Smooth muscle cell of bladder (primary cell): Measurements from ENCODE around the gene LRRC25. TPM values are rescaled to one million over a fixed set of nuclear protein-coding genes. Genes with fewer than 3 reads are reported as not detected.

Source experiments
- total RNA-seq: library from RNA; depleted of rRNA; stranded (reverse); fragments of >200 nt; gene quantifications from 2 replicates; pipeline ENCODE4 v1.2.3, GENCODE V29; 2014

The LRRC25 gene
- total RNA-seq = 0.14 and 0.28 TPM in 2 replicates

DNA sequence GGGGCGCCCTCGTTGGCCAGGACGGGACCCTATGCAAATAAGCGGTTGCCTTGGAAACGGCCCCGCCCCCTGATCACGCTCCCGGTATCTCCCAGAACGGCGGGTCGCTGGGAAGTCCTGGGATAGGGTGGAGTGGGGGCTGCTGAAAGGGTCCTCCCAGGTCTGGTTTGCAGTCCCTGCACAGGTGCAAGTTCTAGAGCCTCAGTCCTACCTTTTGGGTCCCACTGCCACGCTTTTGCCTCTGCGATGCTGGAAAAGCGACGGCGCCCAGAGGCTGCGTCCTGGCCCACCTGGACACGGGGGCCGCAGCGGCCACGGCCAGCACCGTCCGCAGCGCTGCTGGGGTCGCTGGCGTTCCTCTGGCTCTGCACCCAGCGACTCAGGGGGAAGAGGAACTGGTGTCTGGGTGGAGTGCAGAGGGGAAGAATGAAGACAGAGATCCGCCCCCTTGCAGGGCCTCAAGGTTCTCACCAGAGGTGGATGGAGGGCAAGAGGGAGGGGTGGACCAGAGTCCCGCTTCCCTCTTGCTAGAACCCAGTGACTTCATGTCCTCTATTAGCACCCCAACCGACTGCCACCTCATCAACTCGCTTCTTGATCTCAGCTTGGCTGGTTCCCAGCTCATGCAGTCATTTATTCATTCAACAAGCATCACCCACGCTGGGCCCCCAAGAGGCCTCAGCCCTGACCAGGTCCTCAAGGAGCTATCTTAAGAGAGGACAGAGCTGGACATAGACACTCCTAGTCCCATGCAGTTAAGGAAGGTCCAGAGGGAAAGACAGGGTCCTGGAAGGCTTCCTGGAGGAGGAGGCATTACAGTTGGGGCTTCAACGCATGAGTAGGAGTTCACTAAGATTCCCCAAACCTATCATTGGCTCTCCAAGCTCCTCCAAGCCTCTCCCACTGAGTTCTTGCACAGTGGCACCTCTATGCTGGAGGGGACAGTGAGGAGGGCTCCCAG, at the start of gene LRRC25:
TSS of gene LRRC25 (minus strand) at position 381 of the 961 bp plus-strand sequence. CDS start 659 bp downstream, outside the sequence.

DNA sequence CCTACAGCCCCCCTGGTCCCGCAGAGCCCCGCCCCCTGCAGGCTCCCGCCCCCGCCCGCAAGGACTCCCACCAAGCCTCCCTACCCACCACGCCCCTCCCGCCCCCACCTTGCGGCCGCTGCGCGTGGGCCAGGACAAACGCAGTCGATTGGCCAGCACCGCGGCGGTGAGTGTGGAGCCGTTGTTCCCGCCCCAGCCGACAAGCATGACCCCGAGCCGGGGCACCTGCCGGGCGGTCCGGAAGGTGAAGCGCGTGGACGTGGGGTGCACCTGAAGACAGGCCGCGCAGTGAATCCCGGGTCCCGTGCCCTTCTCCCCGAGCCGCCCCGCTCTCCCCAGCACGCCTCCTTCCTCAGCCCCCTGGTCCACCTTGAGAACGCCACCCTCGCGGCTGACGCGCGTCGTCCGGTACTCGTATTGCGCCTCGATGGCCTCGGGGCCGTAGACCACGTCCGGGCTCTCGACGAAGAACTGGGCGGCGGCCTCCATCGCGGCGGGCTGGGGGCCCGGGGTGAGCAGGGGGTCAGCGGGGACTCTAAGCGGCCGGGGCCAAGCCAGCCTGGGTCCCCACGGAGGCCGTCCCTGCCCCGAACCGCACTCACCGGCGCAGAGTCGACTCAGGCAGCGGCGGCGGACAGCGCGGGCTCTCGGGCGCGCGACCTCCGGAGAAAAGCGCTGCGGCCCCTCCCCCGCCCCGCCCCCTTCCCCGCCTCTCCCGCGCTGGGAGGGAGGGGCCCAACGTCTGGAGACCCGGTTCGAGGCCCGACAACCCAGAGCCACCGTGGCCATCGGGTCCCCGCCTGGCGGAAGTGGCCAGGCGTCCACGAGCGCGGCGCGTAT, 40.3 kb upstream of the LRRC25 start, which contains the start of gene ISYNA1:
TSS of gene ISYNA1 (minus strand) at position 643 of the 840 bp plus-strand sequence. CDS start at position 489, 154 bp downstream.

DNA sequence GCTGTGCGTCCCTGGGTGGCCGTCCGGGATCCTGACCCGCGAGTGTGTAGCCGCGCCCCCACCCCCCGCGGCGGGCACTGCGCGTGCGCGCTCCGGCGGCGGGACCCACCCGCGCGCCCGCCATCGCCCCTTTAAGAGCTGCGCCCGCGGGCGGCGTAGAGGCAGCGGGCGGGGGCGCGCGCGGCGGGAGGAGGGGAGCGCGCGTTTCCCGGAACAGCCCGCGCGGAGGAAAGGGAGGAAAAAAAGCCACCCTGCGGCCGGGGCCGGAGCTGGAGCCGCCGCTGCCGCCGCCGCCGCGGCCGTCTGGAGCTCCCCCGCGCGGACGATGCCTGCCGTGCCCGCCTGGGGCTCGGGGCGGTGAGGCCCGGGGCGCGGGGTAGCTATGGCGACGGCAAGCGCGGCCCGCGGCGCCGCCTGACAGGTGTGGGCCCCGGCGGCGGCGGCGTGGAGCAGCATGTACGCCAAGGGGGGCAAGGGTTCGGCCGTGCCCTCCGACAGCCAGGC, 21.8 kb upstream of the LRRC25 start, which contains the start of gene SSBP4:
TSS of gene SSBP4 (plus strand) at position 204 of the 504 bp plus-strand sequence. CDS start at position 455, 251 bp downstream.

DNA sequence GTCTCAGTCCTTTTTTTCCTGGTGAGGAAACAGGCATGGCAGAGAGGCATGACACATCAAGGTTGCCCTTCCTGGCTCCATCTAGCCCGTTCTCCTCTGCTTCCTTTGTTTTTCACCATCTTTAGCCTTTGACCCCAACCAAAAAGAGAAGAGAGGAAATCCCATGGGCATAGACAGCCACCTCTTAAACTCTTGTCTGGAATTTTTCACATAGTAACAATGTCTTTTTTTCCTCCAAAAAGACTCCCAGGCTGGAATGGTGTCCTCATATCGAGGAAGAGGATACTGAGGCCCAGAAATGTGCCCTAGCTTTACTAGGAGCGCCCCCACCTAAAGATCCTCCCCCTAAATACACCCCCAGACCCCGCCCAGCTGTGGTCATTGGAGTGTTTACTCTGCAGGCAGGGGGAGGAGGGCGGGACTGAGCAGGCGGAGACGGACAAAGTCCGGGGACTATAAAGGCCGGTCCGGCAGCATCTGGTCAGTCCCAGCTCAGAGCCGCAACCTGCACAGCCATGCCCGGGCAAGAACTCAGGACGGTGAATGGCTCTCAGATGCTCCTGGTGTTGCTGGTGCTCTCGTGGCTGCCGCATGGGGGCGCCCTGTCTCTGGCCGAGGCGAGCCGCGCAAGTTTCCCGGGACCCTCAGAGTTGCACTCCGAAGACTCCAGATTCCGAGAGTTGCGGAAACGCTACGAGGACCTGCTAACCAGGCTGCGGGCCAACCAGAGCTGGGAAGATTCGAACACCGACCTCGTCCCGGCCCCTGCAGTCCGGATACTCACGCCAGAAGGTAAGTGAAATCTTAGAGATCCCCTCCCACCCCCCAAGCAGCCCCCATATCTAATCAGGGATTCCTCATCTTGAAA, 11.5 kb downstream of the LRRC25 start, which contains the start of gene GDF15:
TSS of gene GDF15 (plus strand) at position 484 of the 868 bp plus-strand sequence. CDS start at position 516, 32 bp downstream.

Other genes with a start within 250 kb of the LRRC25 start
- gene PIK3R2, start 244.5 kb downstream of the LRRC25 start, total RNA-seq = 3.4 and 7.4 TPM in 2 replicates
- gene IFI30, start 223.8 kb downstream of the LRRC25 start, total RNA-seq = 7.2 and 11.2 TPM in 2 replicates
- 6.0 and 6.4 TPM in 2 replicates for gene MPV17L2, start 204.4 kb downstream of the LRRC25 start, total RNA-seq
- gene RAB3A, start 193.6 kb downstream of the LRRC25 start, total RNA-seq = 2.4 and 3.1 TPM in 2 replicates
- 0.57 and 4.9 TPM in 2 replicates for gene PDE4C, start 171.2 kb downstream of the LRRC25 start, total RNA-seq
- gene IQCN, start 123.2 kb downstream of the LRRC25 start, total RNA-seq = 0.14 and 0.28 TPM in 2 replicates
- 47.5 and 69.6 TPM in 2 replicates for gene JUND, start 116.0 kb downstream of the LRRC25 start, total RNA-seq
- 78.1 and 107 TPM in 2 replicates for gene LSM4, start 74.5 kb downstream of the LRRC25 start, total RNA-seq
- 33.1 and 44.2 TPM in 2 replicates for gene PGPEP1, start 57.0 kb downstream of the LRRC25 start, total RNA-seq
- 62.4 and 105 TPM in 2 replicates for gene GDF15, start 11.5 kb downstream of the LRRC25 start, total RNA-seq
- 32.9 and 45.6 TPM in 2 replicates for gene SSBP4, start 21.8 kb upstream of the LRRC25 start, total RNA-seq
- gene ISYNA1, start 40.5 kb upstream of the LRRC25 start, total RNA-seq = 9.2 and 23.0 TPM in 2 replicates
- 17.8 and 20.9 TPM in 2 replicates for gene ELL, start 124.4 kb upstream of the LRRC25 start, total RNA-seq
- 256 and 265 TPM in 2 replicates for gene FKBP8, start 146.0 kb upstream of the LRRC25 start, total RNA-seq
- 54.0 and 65.1 TPM in 2 replicates for gene KXD1, start 160.2 kb upstream of the LRRC25 start, total RNA-seq
- 1,243 and 1,519 TPM in 2 replicates for gene UBA52, start 174.2 kb upstream of the LRRC25 start, total RNA-seq
- gene REX1BD, start 191.2 kb upstream of the LRRC25 start, total RNA-seq = 39.9 and 44.1 TPM in 2 replicates
- 28.7 and 60.3 TPM in 2 replicates for gene CRLF1, start 209.2 kb upstream of the LRRC25 start, total RNA-seq
- 1.00 and 2.3 TPM in 2 replicates for gene TMEM59L, start 215.2 kb upstream of the LRRC25 start, total RNA-seq
- 3.1 and 3.7 TPM in 2 replicates for gene KLHL26, start 239.4 kb upstream of the LRRC25 start, total RNA-seq